Kidney glomerular epithelial cell (primary cell): Measurements from ENCODE around the gene RSPH3.
A peak's percentile ranks its signal among the peaks of the same experiment; 100 is the strongest.
"Not testable (repeated sequence)": the region's sequence is repeated elsewhere in the genome, so short reads cannot be mapped to it uniquely, and the experiment has no call there.

Experiments
- DNase-seq: peaks from one replicate; lab custom pipeline; 2025; lab: John Stamatoyannopoulos, UW

RSPH3 gene, protein sequence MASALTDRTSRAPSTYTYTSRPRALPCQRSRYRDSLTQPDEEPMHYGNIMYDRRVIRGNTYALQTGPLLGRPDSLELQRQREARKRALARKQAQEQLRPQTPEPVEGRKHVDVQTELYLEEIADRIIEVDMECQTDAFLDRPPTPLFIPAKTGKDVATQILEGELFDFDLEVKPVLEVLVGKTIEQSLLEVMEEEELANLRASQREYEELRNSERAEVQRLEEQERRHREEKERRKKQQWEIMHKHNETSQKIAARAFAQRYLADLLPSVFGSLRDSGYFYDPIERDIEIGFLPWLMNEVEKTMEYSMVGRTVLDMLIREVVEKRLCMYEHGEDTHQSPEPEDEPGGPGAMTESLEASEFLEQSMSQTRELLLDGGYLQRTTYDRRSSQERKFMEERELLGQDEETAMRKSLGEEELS

GRCh38 chr6:158999666-159000403, at the start of gene RSPH3:
TSS of gene RSPH3 (minus strand) at chr6:159000202. CDS start at chr6:158999550, 652 bp downstream.
- DNase-seq, result peak; percentile 95

DNA sequence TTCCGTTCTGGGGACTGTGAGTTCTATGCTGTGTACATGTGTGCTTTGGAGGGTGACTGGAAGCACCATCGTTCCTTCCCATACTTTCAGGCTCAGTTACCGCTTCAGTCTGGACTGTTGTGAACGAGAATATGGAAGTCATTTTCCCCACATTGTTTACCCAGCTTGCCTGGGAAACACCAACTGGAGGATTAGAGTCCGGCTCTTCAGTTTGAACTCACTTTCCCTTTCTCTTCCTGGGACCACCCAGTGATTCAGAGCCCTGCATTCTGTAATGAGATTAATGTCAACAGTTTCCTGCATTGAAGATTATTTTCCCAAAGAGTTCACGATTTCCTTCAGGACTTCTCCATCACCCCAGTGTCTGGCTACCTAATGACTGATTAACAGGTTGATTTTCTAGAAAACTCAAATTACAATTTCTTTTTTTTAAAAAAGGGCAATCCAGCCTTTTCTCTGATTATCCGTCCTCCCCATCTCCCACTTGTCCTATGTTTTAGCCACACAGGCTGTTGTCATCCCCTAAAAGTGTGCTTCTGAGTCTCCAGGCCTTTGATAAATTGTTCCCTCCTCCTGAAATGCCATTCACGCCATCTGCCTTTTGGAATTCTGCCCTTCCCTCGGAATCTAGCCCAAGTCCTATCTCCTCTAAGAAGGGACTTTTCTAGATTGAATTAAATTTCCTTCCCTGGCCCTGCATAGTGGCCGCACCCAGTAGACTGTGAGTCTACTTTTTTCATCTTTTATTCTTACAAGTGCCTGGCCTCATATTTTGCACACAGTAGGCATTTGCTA, 48.1 kb upstream of the RSPH3 start:
- no peak for DNase-seq

- no peak for DNase-seq
Measured at GRCh38 chr6:159045801-159046200, 45.8 kb upstream of the RSPH3 start.

DNA sequence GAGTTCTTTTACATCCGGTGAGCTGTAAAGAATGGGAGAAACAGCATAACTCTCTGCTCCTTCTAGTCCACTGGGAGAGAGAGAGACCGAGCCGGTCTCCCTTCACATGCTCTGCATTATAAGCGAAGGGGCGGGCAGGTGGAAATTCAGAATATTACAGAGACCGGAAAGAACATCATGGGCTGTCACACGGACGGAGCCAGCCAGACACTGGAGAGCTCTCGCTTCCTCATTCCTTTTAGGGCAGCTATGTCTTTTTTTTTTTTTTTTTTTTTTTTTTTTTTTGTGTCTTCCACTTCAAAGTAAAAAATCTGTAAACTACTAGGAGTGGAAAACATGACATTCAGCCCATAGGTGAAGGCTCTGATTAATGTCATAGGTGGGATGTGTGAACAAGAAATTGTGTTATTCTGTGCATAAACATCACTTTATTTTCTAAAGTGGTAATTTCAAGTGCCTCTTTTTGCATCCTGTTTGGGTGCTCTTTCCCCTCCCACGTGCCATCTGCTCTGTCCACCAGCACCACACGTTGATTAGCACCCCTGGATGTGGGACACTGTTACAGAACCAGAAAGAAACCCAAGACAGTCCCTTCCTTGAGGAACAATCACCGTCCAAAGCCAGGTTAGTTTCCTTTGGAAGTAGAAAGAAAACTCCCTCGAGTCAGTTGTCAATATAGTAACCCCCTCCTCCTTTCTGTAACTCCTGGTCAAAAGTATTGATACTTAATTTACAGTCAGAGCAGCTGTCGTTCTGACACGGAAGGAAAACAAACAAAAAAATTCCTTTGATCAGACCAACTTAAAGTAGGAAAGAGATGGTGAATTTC, 45.1 kb upstream of the RSPH3 start, which contains the start of gene TAGAP:
Gene TAGAP (minus strand): TSS at position 93 of the 829 bp plus-strand sequence. CDS start 845 bp downstream, outside the sequence.
- peak; percentile 8 for DNase-seq

DNA sequence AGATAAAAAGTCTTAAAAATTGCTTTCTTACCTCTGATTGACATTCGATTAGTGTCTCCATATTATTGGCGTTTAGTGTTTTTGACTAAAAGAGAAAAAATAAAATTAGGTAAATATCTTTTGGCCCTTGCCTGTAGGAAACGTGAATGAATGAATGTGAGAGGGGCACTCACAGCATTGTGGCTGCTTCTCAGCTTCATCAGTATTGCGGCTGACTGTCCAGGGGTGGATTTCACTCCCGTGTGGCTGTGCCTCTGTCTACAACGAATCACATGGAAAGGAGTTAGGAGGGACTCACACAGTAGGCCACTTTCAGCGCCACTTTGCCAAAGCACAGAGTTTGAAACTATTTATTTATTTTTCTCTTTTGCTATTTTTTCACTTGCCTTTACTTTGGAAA, 43.9 kb upstream of the RSPH3 start:
- no peak for DNase-seq

GRCh38 chr6:159043251-159043650, 43.2 kb upstream of the RSPH3 start:
- DNase-seq, result no peak

DNA sequence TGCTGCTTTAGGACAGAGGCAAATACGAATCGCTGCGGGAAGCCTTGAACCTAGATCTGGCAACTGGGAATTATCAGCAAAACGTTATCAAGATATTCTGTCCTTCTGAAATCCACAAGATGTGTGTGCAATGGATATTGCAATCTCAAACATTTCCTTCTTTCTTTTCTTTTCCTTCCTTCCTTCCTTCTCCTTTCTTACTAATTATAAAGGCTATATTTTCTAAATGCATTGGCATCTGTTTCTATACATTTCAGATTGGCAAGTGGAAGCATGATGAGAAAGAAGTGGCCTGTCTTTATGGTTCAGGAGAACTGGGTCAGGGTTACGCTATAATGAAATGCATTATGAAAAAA, 42.8 kb upstream of the RSPH3 start:
- no peak for DNase-seq

GRCh38 chr6:159042003-159042825, 42.2 kb upstream of the RSPH3 start:
- DNase-seq, result peak; percentile 74

GRCh38 chr6:159041181-159041580, 41.2 kb upstream of the RSPH3 start:
- no peak for DNase-seq

DNA sequence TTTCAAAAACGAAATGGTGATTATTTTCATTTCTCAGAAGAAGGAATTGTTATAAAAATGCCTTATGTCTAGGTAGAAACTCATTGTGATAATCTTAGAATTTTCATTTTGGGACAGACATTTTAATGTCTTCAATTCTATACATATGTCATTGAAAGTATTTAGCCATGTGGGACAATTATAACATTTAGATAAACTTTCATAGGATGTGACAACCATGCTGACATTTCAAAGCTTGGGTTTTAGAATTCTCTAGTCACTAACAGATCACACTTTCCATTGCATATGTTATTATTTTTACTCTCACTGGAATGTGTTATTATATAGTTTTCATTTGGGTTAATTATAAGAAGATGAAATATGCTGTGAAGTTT, 39.9 kb upstream of the RSPH3 start:
- no peak for DNase-seq

- DNase-seq, result peak; percentile 0
Measured at GRCh38 chr6:159038914-159039884, 39.2 kb upstream of the RSPH3 start.

DNA sequence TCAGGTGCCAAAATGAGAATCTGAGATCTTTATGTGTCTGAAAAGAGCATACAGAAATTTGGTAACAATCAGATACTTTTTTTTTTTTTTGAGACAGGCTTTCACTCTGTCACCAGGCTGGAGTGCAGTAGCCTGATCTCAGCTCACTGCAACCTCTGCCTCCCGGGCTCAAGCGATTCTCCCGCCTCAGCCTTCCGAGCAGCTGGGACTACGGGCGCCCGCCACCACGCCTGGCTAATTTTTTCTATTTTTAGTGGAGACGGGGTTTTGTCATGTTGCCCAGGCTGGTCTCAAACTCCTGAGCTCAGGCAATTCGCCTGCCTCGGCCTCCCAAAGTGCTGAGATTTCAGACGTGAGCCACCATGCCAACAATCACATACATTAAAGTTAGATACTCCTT, 38.3 kb upstream of the RSPH3 start:
- not testable (repeated sequence) for DNase-seq

- peak; percentile 27 for DNase-seq
Measured at GRCh38 chr6:159037756-159038290, 37.8 kb upstream of the RSPH3 start.

GRCh38 chr6:159036673-159037072, 36.7 kb upstream of the RSPH3 start:
- DNase-seq, result no peak

GRCh38 chr6:159035891-159036290, 35.9 kb upstream of the RSPH3 start:
- no peak for DNase-seq

DNA sequence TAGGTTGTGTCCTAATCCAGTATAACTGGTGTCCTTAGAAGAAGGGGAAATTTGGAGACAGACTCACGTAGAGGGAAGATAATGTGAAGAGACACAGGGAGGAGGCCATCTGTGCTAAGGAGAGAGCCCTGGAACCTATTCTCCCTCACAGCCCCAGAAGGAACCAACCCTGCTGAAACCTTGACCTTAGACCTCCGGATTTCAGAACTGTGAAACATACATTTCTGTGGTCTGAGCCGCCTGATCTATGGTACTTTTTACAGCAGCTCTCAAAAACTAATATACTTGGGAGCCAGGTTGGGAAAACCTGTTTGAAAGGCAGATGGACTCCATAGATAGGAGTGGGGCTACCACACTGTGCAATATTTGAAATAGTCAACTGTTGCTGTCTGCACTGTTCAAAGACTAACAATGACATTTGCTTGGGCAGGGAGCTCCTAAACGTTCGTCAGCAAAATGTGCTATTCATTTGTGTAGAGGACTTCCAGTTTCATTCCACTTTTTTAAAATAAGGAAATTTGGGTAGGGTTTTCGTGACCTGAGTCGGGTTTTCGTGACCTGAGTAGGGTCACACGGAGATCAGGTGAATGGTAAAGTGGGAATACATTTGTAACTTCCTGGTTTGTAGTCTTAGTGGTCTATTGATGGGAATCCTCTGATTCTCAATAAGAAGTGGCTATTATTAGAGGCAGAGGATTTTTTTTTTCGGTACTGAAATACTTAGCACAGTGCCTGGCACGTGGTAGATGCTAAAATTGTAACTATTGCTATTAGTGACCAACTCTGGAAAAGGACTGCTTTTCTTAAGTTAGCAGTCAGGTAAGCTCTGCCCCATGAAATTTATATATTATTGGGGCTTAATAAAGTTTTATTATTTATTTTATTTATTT, 33.4 kb upstream of the RSPH3 start:
- no peak for DNase-seq

GRCh38 chr6:159031846-159032245, 31.8 kb upstream of the RSPH3 start:
- DNase-seq, result no peak

DNA sequence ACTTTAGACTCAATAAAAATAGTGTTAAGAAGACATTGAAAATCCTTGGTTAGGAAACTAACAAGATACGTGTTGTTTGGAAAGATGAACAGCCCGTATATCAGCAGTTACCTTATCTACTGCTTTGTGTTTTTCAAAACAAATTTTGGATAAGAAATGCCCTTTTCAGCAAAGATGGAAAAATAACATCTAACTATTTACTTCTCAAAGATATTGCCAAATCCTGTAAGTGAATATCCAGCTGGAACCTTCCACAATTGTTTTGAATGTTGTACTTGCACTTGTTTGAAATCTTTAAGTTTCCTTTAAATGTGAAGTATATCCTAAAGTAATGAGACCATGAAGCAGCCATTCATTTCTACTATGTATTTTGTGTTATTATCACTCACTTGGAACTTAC, 30.2 kb upstream of the RSPH3 start:
- DNase-seq, result no peak
